HCT116 (cell line): Measurements from ENCODE around the gene KANSL1.

Experiments
- CTCF ChIP-seq, 3 experiments: fragments of 200-600 bp in 1 of 3; sonication (generic) in 1 of 3; IDR thresholded peaks in 2 of 3; conservative IDR thresholded peaks in 1 of 3; 2 replicates each; pipeline ENCODE4 v1.5.1; 2012 to 2017; ENCODE audit warnings: low read depth in 2 of 3, low read length in 2 of 3, antibody characterized with exemption in 1 of 3, borderline replicate concordance in 1 of 3, control low read depth in 1 of 3, mild to moderate bottlenecking in 1 of 3, mixed read lengths in 1 of 3, mixed run types in 1 of 3, moderate library complexity in 1 of 3; ENCODE audit not compliant: insufficient read depth in 1 of 3
- EGR1 ChIP-seq: IDR thresholded peaks from 2 replicates; pipeline ENCODE4 v1.6.1; 2012; ENCODE audit warnings: low read depth
- EZH2 ChIP-seq: fragments of 200-600 bp; sonication (generic); IDR thresholded peaks from 2 replicates; pipeline ENCODE4 v1.6.1; 2017; ENCODE audit warnings: antibody characterized with exemption, mixed run types
- MAX ChIP-seq: IDR thresholded peaks from 2 replicates; pipeline ENCODE4 v1.6.1; 2012
- POLR2A ChIP-seq: IDR thresholded peaks from 2 replicates; pipeline ENCODE4 v1.7.0; 2011; ENCODE audit warnings: borderline replicate concordance; ENCODE audit not compliant: insufficient read depth, insufficient read length; ENCODE audit errors: extremely low read depth
- POLR2AphosphoS5 ChIP-seq: IDR thresholded peaks from 2 replicates; pipeline ENCODE4 v1.6.1; 2011; ENCODE audit warnings: mild to moderate bottlenecking, low read depth, low read length, moderate library complexity
- SRF ChIP-seq: IDR thresholded peaks from 2 replicates; pipeline ENCODE4 v1.6.1; 2012; ENCODE audit warnings: low read depth
- YY1 ChIP-seq: IDR thresholded peaks from 2 replicates; pipeline ENCODE4 v1.6.1; 2011; ENCODE audit warnings: low read length, low read depth, moderate library complexity, mild to moderate bottlenecking; ENCODE audit not compliant: insufficient replicate concordance; ENCODE audit errors: extremely low read depth
- ZNF274 ChIP-seq: fragments of 200-500 bp; sonication (Bioruptor generic); IDR thresholded peaks from 2 replicates; pipeline ENCODE4 v1.6.1; 2014; ENCODE audit warnings: mild to moderate bottlenecking, low read depth, low read length, inconsistent platforms

- TF ChIP-seq POLR2A = no peak
- no peak for TF ChIP-seq CTCF (IDR thresholded peaks at IDR 0.05 in 2 of 3, conservative IDR thresholded peaks at IDR 0.05 in 1 of 3; ENCODE audit: borderline replicate concordance in 1 of 3, insufficient read depth in 1 of 3, low read depth in 2 of 3, low read length in 2 of 3)
- TF ChIP-seq EGR1 = no peak
- no peak for TF ChIP-seq MAX
- TF ChIP-seq POLR2AphosphoS5 = no peak
- no peak for TF ChIP-seq SRF
- TF ChIP-seq ZNF274 = no peak
- no peak for TF ChIP-seq YY1
- no peak for TF ChIP-seq EZH2
Measured at GRCh38 chr17:46000757-46001156, 192.5 kb downstream of the KANSL1 start.
